ACC112 (cell line): ENCODE data around the gene REXO2.

ENCODE experiments used
- H2AFZ ChIP-seq: fragments of 200-600 bp; sonication (generic); one replicate; pipeline ENCODE4 v1.6.0; 2017; ENCODE audit warnings: antibody characterized with exemption, low read length; ENCODE audit not compliant: unreplicated experiment
- H3K27ac ChIP-seq: fragments of 200-600 bp; sonication (generic); 2 replicates; pipeline ENCODE4 v1.5.1; 2014; ENCODE audit warnings: low read depth, mild to moderate bottlenecking, antibody characterized with exemption, low read length, moderate library complexity
- H3K27me3 ChIP-seq: fragments of 200-600 bp; sonication (generic); 2 replicates; pipeline ENCODE4 v1.6.1; 2014; ENCODE audit warnings: mild to moderate bottlenecking, antibody characterized with exemption, low read length, moderate library complexity, mixed read lengths; ENCODE audit not compliant: insufficient read depth
- H3K36me3 ChIP-seq: fragments of 200-600 bp; sonication (generic); 2 replicates; pipeline ENCODE4 v1.6.1; 2016; ENCODE audit warnings: mild to moderate bottlenecking, antibody characterized with exemption, low read length, moderate library complexity, mixed read lengths; ENCODE audit not compliant: insufficient read depth
- H3K4me1 ChIP-seq: fragments of 200-600 bp; sonication (generic); one replicate; pipeline ENCODE4 v1.6.1; 2016; ENCODE audit warnings: low read length, mixed read lengths; ENCODE audit not compliant: insufficient read depth, unreplicated experiment, control insufficient read depth
- H3K4me3 ChIP-seq: fragments of 200-600 bp; sonication (generic); 2 replicates; pipeline ENCODE4 v1.5.1; 2014; ENCODE audit warnings: mild to moderate bottlenecking, low read depth, low read length
- H3K79me2 ChIP-seq: fragments of 200-600 bp; sonication (generic); one replicate; pipeline ENCODE4 v1.6.0; 2016; ENCODE audit warnings: low read length; ENCODE audit not compliant: control insufficient read depth, unreplicated experiment, insufficient read depth

The REXO2 gene

GRCh38 chr11:114472661-114473060 lies 33.4 kb downstream of the REXO2 start:
- no peaks in the 10 kb centered on the region for H3K27me3 ChIP-seq
- H2AFZ ChIP-seq = no peak overlapping the region
- H3K36me3 ChIP-seq = no peaks in the 10 kb centered on the region
- no peak overlapping the region for H3K4me3 ChIP-seq
- no peaks in the 10 kb centered on the region for H3K79me2 ChIP-seq
- H3K27ac ChIP-seq = no peak overlapping the region
- H3K4me1 ChIP-seq = no peaks in the 10 kb centered on the region

- Histone ChIP-seq H3K27me3 (no peaks in the 10 kb centered on the region), H2AFZ (no peak overlapping the region), H3K4me1 (peaks cover 14% of the 10 kb centered on the region), H3K27ac (no peak overlapping the region), H3K4me3 (no peak overlapping the region), H3K36me3 (no peaks in the 10 kb centered on the region), H3K79me2 (no peaks in the 10 kb centered on the region)
Measured at GRCh38 chr11:114478001-114478410, 38.7 kb downstream of the REXO2 start.

- H3K27me3 ChIP-seq = no peaks in the 10 kb centered on the region
- H3K27ac ChIP-seq = no peak overlapping the region
- H3K79me2 ChIP-seq = no peaks in the 10 kb centered on the region
- peaks cover 14% of the 10 kb centered on the region for H3K4me1 ChIP-seq
- H3K36me3 ChIP-seq = no peaks in the 10 kb centered on the region
- H2AFZ ChIP-seq = no peak overlapping the region
- H3K4me3 ChIP-seq = no peak overlapping the region
Measured at GRCh38 chr11:114478768-114479167, 39.5 kb downstream of the REXO2 start.

- H3K27me3 ChIP-seq = no peaks in the 10 kb centered on the region
- no peaks in the 10 kb centered on the region for H3K36me3 ChIP-seq
- H3K27ac ChIP-seq = no peak overlapping the region
- no peaks in the 10 kb centered on the region for H3K79me2 ChIP-seq
- no peak overlapping the region for H3K4me3 ChIP-seq
- no peak overlapping the region for H2AFZ ChIP-seq
- H3K4me1 ChIP-seq = peaks cover 14% of the 10 kb centered on the region
Measured at GRCh38 chr11:114479331-114479730, 40.1 kb downstream of the REXO2 start.

GRCh38 chr11:114482114-114482513 lies 42.8 kb downstream of the REXO2 start:
- Histone ChIP-seq H3K4me1 (peaks cover 14% of the 10 kb centered on the region), H3K36me3 (no peaks in the 10 kb centered on the region), H2AFZ (no peak overlapping the region), H3K27ac (no peak overlapping the region), H3K27me3 (no peaks in the 10 kb centered on the region), H3K4me3 (no peak overlapping the region), H3K79me2 (no peaks in the 10 kb centered on the region)

- H3K27ac ChIP-seq = no peak overlapping the region
- peaks cover 5% of the 10 kb centered on the region for H3K4me1 ChIP-seq
- H3K4me3 ChIP-seq = no peak overlapping the region
- no peaks in the 10 kb centered on the region for H3K79me2 ChIP-seq
- H3K27me3 ChIP-seq = no peaks in the 10 kb centered on the region
- H2AFZ ChIP-seq = no peak overlapping the region
- no peaks in the 10 kb centered on the region for H3K36me3 ChIP-seq
Measured at GRCh38 chr11:114483929-114484328, 44.7 kb downstream of the REXO2 start.

GRCh38 chr11:114496915-114497314 lies 57.6 kb downstream of the REXO2 start:
- no peak overlapping the region for H3K4me3 ChIP-seq
- H2AFZ ChIP-seq = no peak overlapping the region
- H3K4me1 ChIP-seq = no peaks in the 10 kb centered on the region
- H3K36me3 ChIP-seq = no peaks in the 10 kb centered on the region
- H3K27ac ChIP-seq = no peak overlapping the region
- no peaks in the 10 kb centered on the region for H3K79me2 ChIP-seq
- H3K27me3 ChIP-seq = no peaks in the 10 kb centered on the region

- Histone ChIP-seq H2AFZ (no peak overlapping the region), H3K36me3 (no peaks in the 10 kb centered on the region), H3K27me3 (no peaks in the 10 kb centered on the region; the same call in 1 of the 2 replicates), H3K4me3 (no peak overlapping the region), H3K4me1 (no peaks in the 10 kb centered on the region), H3K27ac (no peak overlapping the region), H3K79me2 (no peaks in the 10 kb centered on the region)
Measured at GRCh38 chr11:114499756-114500155, 60.5 kb downstream of the REXO2 start.
